ENCODE measurements around the gene SHC3. TPM values are rescaled to one million over a fixed set of nuclear protein-coding genes. Genes with fewer than 3 reads are reported as not detected.

The SHC3 gene
- total RNA-seq, 1 donor from 2014 or later, result 1.4 TPM

GRCh38 chr9:89154651-89155336, 23.8 kb downstream of the SHC3 start:
- ATAC-seq, result peak; percentile 74

GRCh38 chr9:89154218-89154617, 24.4 kb downstream of the SHC3 start:
- no peak for ATAC-seq

GRCh38 chr9:89153232-89154017, 25.2 kb downstream of the SHC3 start:
- ATAC-seq, result peak; percentile 95

GRCh38 chr9:89149726-89150125, 28.9 kb downstream of the SHC3 start:
- peak; percentile 54 for ATAC-seq

GRCh38 chr9:89145097-89145496, 33.5 kb downstream of the SHC3 start:
- ATAC-seq, result no peak

GRCh38 chr9:89144238-89144637, 34.4 kb downstream of the SHC3 start:
- ATAC-seq, result no peak

- ATAC-seq, result no peak
Measured at GRCh38 chr9:89143266-89143665, 35.4 kb downstream of the SHC3 start.

- no peak for ATAC-seq
Measured at GRCh38 chr9:89139455-89139854, 39.2 kb downstream of the SHC3 start.

GRCh38 chr9:89138463-89139390, 39.9 kb downstream of the SHC3 start:
- ATAC-seq, result no peak

GRCh38 chr9:89137542-89138462, 40.8 kb downstream of the SHC3 start:
- ATAC-seq, result peak; percentile 93

GRCh38 chr9:89135591-89136166, 42.9 kb downstream of the SHC3 start:
- ATAC-seq, result no peak

- ATAC-seq, result no peak
Measured at GRCh38 chr9:89134709-89135108, 43.9 kb downstream of the SHC3 start.

GRCh38 chr9:89122949-89123348, 55.7 kb downstream of the SHC3 start:
- ATAC-seq, result no peak

- no peak for ATAC-seq
Measured at GRCh38 chr9:89120704-89121103, 57.9 kb downstream of the SHC3 start.

GRCh38 chr9:89116805-89117192, 61.8 kb downstream of the SHC3 start:
- no peak for ATAC-seq

- ATAC-seq, result no peak
Measured at GRCh38 chr9:89116064-89116804, 62.4 kb downstream of the SHC3 start.

- no peak for ATAC-seq
Measured at GRCh38 chr9:89115426-89115825, 63.2 kb downstream of the SHC3 start.

- ATAC-seq, result no peak
Measured at GRCh38 chr9:89114741-89115140, 63.9 kb downstream of the SHC3 start.

- ATAC-seq, result no peak
Measured at GRCh38 chr9:89113851-89114250, 64.8 kb downstream of the SHC3 start.

GRCh38 chr9:89112243-89112642, 66.4 kb downstream of the SHC3 start:
- no peak for ATAC-seq

GRCh38 chr9:89109666-89110065, 69.0 kb downstream of the SHC3 start:
- no peak for ATAC-seq

Measured in esophagus mucosa (tissue), 1 donor.